Mucosa of descending colon (tissue), 3 donors: ENCODE results near the gene PTPRQ. TPM values are rescaled to one million over a fixed set of nuclear protein-coding genes. Genes with fewer than 3 reads are reported as not detected.
"Not testable (repeated sequence)": the region's sequence is repeated elsewhere in the genome, so short reads cannot be mapped to it uniquely, and the experiment has no call there.

Experiments
- ATAC-seq: fragments of 200-7000 bp; cut with Tn5 transposase; one replicate; pipeline ENCODE4 v1.9.1; 2020; ENCODE audit warnings: mild to moderate bottlenecking, moderate library complexity
- DNase-seq, 3 donors: peaks; one replicate each; pipeline ENCODE4 v3.0.0-alpha.2; 2020
- H3K36me3 ChIP-seq: fragments of 200-600 bp; one replicate; pipeline ENCODE4 v1.8.0; 2021; ENCODE audit warnings: low read depth, mild to moderate bottlenecking
- H3K4me1 ChIP-seq: fragments of 200-600 bp; one replicate; pipeline ENCODE4 v1.8.0; 2021; ENCODE audit warnings: low read depth, mild to moderate bottlenecking
- H3K4me3 ChIP-seq: fragments of 200-600 bp; one replicate; pipeline ENCODE4 v1.8.0; 2021; ENCODE audit warnings: mild to moderate bottlenecking
- H3K9me3 ChIP-seq: fragments of 200-600 bp; one replicate; pipeline ENCODE4 v1.8.0; 2021; ENCODE audit warnings: mild to moderate bottlenecking
- intact Hi-C, 2 donors: fragments of 100-400 bp; cut with DNase I in 1 of 2; cut with micrococcal nuclease in 1 of 2; formaldehyde crosslinking; loops; one replicate each; pipeline versions ENCODE4 v1.11.0 to v1.11.1; 2022; cut with DNase I, micrococcal nuclease
- total RNA-seq, 3 donors: library from RNA; stranded (reverse); fragmentation: NEBNext Ultra II Directional in 2 of 3; extraction: Animal tissue kit (Norgen Biotek cat#: 25700) in 2 of 3; gene quantifications; one replicate each; pipeline versions ENCODE4 v1.2.1 to v1.2.4, GENCODE V29; 2021 to 2023
- TF ChIP-seq, protein P1 (sequence below): fragments of 200-600 bp; IDR thresholded peaks from one replicate; pipeline ENCODE4 v1.8.0; 2022; ENCODE audit warnings: antibody characterized with exemption, mild to moderate bottlenecking
- donor health status: DM: no; HTN: no; CAD: no; lungs with moderate emphysema.
- donor health status: DM: no; HTN: no; CAD: no.
- donor health status: DM: no; HTN: yes; CAD: no.

Gene PTPRQ
- total RNA-seq, 3 donors from 2014 or later, result 0.16 TPM; not detected in 2

DNA sequence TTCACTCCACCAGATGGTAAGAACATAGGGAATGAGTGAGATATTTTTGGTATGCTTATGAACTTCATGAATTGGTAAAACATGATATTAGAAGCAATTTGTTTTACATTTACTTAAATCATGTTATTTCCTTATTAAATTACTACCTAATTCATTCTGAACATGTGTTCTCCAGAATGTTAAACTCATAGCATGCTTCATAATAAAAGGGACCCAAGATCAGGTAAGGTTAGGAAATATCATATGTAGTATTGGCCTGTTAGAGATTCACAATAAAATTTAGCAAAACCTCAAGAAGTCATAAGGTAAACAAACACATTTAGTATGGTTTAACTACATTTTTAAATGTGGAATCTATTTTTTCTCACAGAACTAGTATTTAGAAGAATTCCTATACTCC lies 28.2 kb downstream of the PTPRQ start:
- Histone ChIP-seq H3K4me1 (no peaks in the 10 kb centered on the region), H3K36me3 (no peaks in the 10 kb centered on the region), H3K9me3 (no peaks in the 10 kb centered on the region), H3K4me3 (no peak overlapping the region)
- TF ChIP-seq, protein P1, sequence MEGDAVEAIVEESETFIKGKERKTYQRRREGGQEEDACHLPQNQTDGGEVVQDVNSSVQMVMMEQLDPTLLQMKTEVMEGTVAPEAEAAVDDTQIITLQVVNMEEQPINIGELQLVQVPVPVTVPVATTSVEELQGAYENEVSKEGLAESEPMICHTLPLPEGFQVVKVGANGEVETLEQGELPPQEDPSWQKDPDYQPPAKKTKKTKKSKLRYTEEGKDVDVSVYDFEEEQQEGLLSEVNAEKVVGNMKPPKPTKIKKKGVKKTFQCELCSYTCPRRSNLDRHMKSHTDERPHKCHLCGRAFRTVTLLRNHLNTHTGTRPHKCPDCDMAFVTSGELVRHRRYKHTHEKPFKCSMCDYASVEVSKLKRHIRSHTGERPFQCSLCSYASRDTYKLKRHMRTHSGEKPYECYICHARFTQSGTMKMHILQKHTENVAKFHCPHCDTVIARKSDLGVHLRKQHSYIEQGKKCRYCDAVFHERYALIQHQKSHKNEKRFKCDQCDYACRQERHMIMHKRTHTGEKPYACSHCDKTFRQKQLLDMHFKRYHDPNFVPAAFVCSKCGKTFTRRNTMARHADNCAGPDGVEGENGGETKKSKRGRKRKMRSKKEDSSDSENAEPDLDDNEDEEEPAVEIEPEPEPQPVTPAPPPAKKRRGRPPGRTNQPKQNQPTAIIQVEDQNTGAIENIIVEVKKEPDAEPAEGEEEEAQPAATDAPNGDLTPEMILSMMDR, result no peak
- intact Hi-C loops, result no loop called here
- no peak for ATAC-seq
- DNase-seq, result no peak

DNA sequence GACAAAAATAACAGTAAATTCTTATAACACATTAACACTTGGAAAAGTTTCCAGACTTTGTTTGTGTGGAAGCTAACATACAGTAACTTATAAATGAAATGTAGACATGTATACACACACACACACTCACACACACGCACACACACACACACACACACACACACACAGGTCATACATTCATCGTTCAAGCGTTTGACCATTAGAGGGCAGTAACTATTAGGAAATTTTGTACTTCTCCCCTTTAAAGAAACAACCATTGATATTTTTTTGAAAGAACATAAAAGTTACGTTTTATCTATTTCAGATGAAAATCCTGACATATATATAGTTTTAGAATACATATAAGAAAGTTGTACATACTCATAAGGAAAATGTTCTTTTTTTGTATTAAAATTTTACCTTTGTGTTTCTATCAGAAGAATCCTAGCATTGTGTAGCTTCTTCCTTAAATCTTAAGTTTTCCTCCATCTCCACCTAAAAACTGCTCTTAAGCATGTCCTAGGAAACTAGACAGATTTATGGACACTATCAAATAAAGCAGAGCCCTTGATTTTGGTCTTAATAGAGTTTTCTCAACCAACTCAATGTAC lies 29.0 kb downstream of the PTPRQ start:
- DNase-seq (peak in 1 of 3 donors; percentile 6), ATAC-seq (peak; percentile 38)
- Histone ChIP-seq H3K4me1 (no peaks in the 10 kb centered on the region), H3K4me3 (no peak overlapping the region), H3K36me3 (no peaks in the 10 kb centered on the region), H3K9me3 (no peaks in the 10 kb centered on the region)
- intact Hi-C loops, result no loop called here
- TF ChIP-seq, protein P1, result no peak

DNA sequence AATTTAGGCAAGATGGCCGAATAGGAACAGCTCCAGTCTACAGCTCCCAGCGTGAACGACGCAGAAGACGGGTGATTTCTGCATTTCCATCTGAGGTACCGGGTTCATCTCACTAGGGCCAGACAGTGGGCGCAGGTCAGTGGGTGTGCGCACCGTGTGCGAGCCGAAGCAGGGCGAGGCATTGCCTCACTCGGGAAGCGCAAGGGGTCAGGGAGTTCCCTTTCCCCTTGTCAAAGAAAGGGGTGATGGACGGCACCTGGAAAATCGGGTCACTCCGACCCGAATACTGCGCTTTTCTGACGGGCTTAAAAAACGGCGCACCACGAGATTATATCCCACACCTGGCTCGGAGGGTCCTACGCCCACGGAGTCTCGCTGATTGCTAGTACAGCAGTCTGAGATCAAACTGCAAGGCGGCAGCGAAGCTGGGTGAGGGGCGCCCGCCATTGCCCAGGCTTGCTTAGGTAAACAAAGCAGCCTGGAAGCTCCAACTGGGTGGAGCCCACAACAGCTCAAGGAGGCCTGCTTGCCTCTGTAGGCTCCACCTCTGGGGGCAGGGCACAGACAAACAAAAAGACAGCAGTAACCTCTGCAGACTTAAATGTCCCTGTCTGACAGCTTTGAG lies 33.6 kb downstream of the PTPRQ start:
- H3K36me3 ChIP-seq, result not testable (repeated sequence)

DNA sequence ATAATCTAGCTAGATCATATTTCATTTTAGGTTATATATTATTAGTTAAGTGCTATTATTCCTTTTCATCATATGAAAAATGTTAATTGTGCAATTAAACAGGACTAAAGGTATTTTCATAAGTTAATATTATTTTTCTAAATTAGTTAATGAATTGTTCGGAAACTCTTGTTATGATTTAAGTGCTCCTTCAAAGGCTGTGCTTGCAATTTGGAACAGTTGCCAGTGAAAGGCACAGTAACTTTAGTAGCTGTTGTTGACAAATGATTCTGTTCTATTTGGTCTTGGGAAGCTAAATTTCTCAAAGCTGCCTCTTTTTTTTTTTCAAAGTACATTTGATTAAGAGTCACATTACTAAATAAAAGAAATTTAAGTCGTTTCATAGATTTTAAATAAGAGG lies 40.7 kb downstream of the PTPRQ start:
- Histone ChIP-seq H3K36me3 (no peaks in the 10 kb centered on the region), H3K4me1 (no peaks in the 10 kb centered on the region), H3K9me3 (no peaks in the 10 kb centered on the region), H3K4me3 (no peak overlapping the region)
- no peak for DNase-seq
- ATAC-seq, result no peak
- intact Hi-C loops, result no loop called here
- TF ChIP-seq, protein P1, result no peak

More for the DNA sequence above, 33.6 kb downstream of the PTPRQ start:
- ATAC-seq, H3K9me3 ChIP-seq, H3K4me1 ChIP-seq, DNase-seq, intact Hi-C loops, H3K4me3 ChIP-seq: not testable (repeated sequence)

DNA sequence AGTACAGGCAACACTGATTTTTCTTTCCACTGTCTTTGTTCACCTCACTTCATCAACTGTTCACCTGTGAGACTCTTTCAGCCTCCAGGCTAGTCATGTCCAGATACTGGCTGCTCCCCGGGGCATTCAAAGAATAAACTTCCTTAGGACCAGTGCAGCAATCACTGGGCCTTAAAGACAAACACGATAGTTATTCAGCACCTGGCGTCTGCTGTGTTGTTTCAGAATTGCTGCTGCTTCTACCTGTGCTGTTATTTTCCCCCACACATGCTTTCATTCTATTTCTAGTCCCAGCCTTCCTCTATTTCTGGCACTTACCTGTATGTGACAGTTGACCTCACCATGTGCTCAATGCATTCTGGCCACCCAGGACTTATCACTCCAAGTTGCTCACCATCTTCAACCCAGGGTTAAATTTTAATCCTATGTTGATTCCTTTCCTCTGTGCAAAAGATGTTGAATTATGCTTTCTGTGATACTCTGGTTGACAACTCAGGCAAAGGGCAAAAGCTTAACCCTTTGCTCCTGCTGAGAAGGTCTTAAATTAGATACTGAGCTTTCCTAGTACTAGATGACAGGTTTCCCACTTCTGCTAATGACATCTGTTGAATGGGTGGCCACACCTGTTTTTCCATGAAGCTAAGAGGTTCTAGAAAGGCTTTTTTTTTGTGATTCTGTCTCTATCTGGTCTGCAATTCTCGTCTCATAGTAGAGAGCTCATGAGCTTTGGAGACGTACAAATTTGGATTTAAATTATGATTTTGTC lies 41.4 kb downstream of the PTPRQ start:
- Histone ChIP-seq H3K4me3 (no peak overlapping the region), H3K36me3 (no peaks in the 10 kb centered on the region), H3K4me1 (no peaks in the 10 kb centered on the region), H3K9me3 (no peaks in the 10 kb centered on the region)
- intact Hi-C loops, result no loop called here
- DNase-seq (no peak), ATAC-seq (no peak)
- TF ChIP-seq, protein P1, result no peak

DNA sequence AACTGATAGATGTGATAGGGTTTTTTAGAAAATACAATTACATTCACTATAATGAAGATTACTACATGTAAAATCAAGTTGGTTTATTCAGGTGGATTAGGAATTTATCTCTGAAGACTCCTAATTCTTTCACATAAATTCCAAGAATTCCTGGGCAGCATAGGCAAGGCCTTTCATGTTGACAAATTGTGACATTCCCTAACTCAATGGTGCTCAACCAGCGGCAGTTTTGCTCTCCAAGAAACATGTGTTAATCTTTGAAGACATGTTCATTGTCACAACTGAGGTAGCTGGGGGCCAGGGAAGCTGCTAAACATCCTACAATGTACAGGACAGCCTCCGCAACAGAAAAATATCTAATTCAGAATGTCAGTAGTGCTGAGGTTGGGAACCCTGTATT lies 46.3 kb downstream of the PTPRQ start:
- no peak for DNase-seq
- Histone ChIP-seq H3K9me3 (no peaks in the 10 kb centered on the region), H3K4me3 (no peak overlapping the region), H3K4me1 (no peaks in the 10 kb centered on the region), H3K36me3 (no peaks in the 10 kb centered on the region)
- no peak for ATAC-seq
- TF ChIP-seq, protein P1, result no peak
- intact Hi-C loops, result no loop called here
